ENCODE measurements around the gene OR7C2.

GRCh38 chr19:14906711-14907110 lies 34.6 kb upstream of the OR7C2 start:
- no peak for TF ChIP-seq CTCF (IDR thresholded peaks at IDR 0.05)
- TF ChIP-seq POLR2A (IDR thresholded peaks at IDR 0.05), result no peak

Data from breast epithelium (tissue), 3 donors.